NT2/D1 (cell line): ENCODE results near the gene SNAPC4.

Experiments
- SUZ12 ChIP-seq: IDR thresholded peaks from 2 replicates; pipeline ENCODE4 v1.6.1; 2011; ENCODE audit not compliant: insufficient read length, insufficient read depth; ENCODE audit errors: extremely low read depth
- ZNF274 ChIP-seq: IDR thresholded peaks from 2 replicates; pipeline ENCODE4 v1.6.1; 2011; ENCODE audit warnings: mild to moderate bottlenecking, low read depth, low read length

- TF ChIP-seq ZNF274 (no peak), SUZ12 (no peak)
Observed at GRCh38 chr9:136447173-136447778, 47.3 kb upstream of the SNAPC4 start.
